DOHH2 (cell line): ENCODE data around the gene DNAJB4.

ENCODE experiments used
- CTCF ChIP-seq: fragments of 200-600 bp; sonication (generic); IDR thresholded peaks from one replicate; pipeline ENCODE4 v1.5.1; 2014; ENCODE audit warnings: antibody characterized with exemption, mild to moderate bottlenecking, low read depth, low read length; ENCODE audit not compliant: poor library complexity, severe bottlenecking
- EZH2phosphoT487 ChIP-seq: fragments of 200-600 bp; sonication (generic); IDR thresholded peaks from 2 replicates; pipeline ENCODE4 v1.6.1; 2017; ENCODE audit warnings: borderline replicate concordance, mild to moderate bottlenecking, antibody characterized with exemption, low read length, moderate library complexity, mixed read lengths

GRCh38 chr1:78051005-78051404, 46.3 kb downstream of the DNAJB4 start:
- no peak for TF ChIP-seq CTCF
- no peak for TF ChIP-seq EZH2phosphoT487
